Fibroblast of mammary gland (primary cell): ENCODE results near the gene GPC4.

Experiments
- DNase-seq: peaks from one replicate; pipeline ENCODE4 v3.0.0-alpha.2; 2010; ENCODE audit warnings: low read depth
- H3K4me3 ChIP-seq: 2 replicates; pipeline ENCODE4 v1.5.1; 2011; ENCODE audit warnings: low read depth, mild to moderate bottlenecking, low read length, moderate library complexity; ENCODE audit not compliant: control insufficient read depth
- CTCF ChIP-seq: conservative IDR thresholded peaks from 2 replicates; pipeline ENCODE4 v1.5.1; 2011; ENCODE audit warnings: low read depth, low read length, inconsistent platforms; ENCODE audit not compliant: control insufficient read depth, insufficient read depth

The GPC4 gene

GRCh38 chrX:133444196-133444595 lies 28.9 kb upstream of the GPC4 start:
- DNase-seq: no peak
- H3K4me3 ChIP-seq: no peak overlapping the region
- no peak for TF ChIP-seq CTCF

GRCh38 chrX:133440797-133441163 lies 25.5 kb upstream of the GPC4 start:
- no peak overlapping the region for H3K4me3 ChIP-seq
- TF ChIP-seq CTCF: no peak
- DNase-seq: no peak

- TF ChIP-seq CTCF: no peak
- DNase-seq: no peak
- H3K4me3 ChIP-seq: no peak overlapping the region
Observed at GRCh38 chrX:133440081-133440796, 24.9 kb upstream of the GPC4 start.

GRCh38 chrX:133437766-133438165 lies 22.5 kb upstream of the GPC4 start:
- no peak for DNase-seq
- no peak overlapping the region for H3K4me3 ChIP-seq
- TF ChIP-seq CTCF: no peak

- no peak overlapping the region for H3K4me3 ChIP-seq
- no peak for TF ChIP-seq CTCF
- no peak for DNase-seq
Observed at GRCh38 chrX:133437356-133437755, 22.1 kb upstream of the GPC4 start.

GRCh38 chrX:133435544-133436124 lies 20.3 kb upstream of the GPC4 start:
- no peak for TF ChIP-seq CTCF
- no peak overlapping the region for H3K4me3 ChIP-seq
- no peak for DNase-seq

GRCh38 chrX:133434197-133434820 lies 19.0 kb upstream of the GPC4 start:
- DNase-seq: no peak
- TF ChIP-seq CTCF: no peak
- H3K4me3 ChIP-seq: no peak overlapping the region
